Measurements from ENCODE around the gene LRP1. TPM values are rescaled to one million over a fixed set of nuclear protein-coding genes. Genes with fewer than 3 reads are reported as not detected.

The LRP1 gene
- total RNA-seq, 3 donors from 2014 or later (not counting 1 experiment from before 2014, with no cell fraction given): 6.7 to 13.1 (median 9.5) TPM

DNA sequence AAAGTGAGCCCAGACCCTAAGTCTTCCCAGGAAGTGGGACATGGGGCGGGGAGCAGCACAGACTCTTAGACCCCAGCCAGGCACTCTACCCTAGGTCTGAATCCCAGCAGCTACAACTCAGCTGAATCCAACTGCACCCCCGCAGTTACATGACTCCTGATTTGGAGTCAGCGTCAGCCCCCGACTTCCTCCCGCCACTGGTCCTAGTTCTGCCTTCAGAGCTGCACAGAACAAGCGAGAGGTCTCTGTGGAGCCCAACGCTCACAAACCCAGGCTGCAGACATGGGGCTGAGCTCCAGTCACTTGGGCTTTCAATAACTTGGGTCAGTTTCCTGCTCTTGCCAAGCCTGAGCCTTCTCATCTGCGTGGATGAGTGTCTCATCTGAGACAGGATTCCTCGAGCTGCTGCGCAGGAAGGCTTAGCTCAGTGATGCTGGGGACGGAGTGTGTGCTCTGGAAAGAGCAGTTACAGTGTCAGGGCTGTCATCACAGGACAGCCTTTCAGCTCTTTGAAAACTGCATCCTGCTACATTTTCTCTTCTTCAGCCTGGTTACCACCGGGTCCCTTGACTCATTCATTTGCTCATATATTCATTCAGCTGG lies 57.7 kb downstream of the LRP1 start:
- intact Hi-C loops (cut with micrococcal nuclease): loop anchor here (10.0 kb wide), 1 partner anchor 431 kb away; the partner anchor contains the start of gene PRIM1
- Histone ChIP-seq H3K9me3 (ENCODE audit: control insufficient read depth, insufficient read depth, low read length) (no peaks in the 10 kb centered on the region), H3K27ac (ENCODE audit: low read length) (no peak overlapping the region), H3K36me3 (ENCODE audit: control insufficient read depth, insufficient read depth, low read length) (no peaks in the 10 kb centered on the region), H3K4me1 (ENCODE audit: control insufficient read depth, insufficient read depth, low read length) (no peaks in the 10 kb centered on the region), H3K27me3 (ENCODE audit: control insufficient read depth, insufficient read depth, low read length) (no peaks in the 10 kb centered on the region), H3K4me3 (ENCODE audit: low read length) (no peak overlapping the region)
- Mint-ChIP-seq H3K27ac (no peak overlapping the region), H3K27me3 (ENCODE audit: low read depth in 2 of 2) (no peaks in the 10 kb centered on the region), H3K4me1 (peaks cover 0 to 7% of the 10 kb centered on the region in 2 donors), H3K36me3 (no peaks in the 10 kb centered on the region), H3K4me3 (no peak overlapping the region), H3K9me3 (no peaks in the 10 kb centered on the region)
- WGBS (ENCODE audit: insufficient coverage): 90% methylated on average over 12 of the region's 12 CpGs
- DNase-seq (no peak), ATAC-seq (no peak)
- TF ChIP-seq, protein P1, sequence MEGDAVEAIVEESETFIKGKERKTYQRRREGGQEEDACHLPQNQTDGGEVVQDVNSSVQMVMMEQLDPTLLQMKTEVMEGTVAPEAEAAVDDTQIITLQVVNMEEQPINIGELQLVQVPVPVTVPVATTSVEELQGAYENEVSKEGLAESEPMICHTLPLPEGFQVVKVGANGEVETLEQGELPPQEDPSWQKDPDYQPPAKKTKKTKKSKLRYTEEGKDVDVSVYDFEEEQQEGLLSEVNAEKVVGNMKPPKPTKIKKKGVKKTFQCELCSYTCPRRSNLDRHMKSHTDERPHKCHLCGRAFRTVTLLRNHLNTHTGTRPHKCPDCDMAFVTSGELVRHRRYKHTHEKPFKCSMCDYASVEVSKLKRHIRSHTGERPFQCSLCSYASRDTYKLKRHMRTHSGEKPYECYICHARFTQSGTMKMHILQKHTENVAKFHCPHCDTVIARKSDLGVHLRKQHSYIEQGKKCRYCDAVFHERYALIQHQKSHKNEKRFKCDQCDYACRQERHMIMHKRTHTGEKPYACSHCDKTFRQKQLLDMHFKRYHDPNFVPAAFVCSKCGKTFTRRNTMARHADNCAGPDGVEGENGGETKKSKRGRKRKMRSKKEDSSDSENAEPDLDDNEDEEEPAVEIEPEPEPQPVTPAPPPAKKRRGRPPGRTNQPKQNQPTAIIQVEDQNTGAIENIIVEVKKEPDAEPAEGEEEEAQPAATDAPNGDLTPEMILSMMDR (IDR thresholded peaks at IDR 0.05): no peak

DNA sequence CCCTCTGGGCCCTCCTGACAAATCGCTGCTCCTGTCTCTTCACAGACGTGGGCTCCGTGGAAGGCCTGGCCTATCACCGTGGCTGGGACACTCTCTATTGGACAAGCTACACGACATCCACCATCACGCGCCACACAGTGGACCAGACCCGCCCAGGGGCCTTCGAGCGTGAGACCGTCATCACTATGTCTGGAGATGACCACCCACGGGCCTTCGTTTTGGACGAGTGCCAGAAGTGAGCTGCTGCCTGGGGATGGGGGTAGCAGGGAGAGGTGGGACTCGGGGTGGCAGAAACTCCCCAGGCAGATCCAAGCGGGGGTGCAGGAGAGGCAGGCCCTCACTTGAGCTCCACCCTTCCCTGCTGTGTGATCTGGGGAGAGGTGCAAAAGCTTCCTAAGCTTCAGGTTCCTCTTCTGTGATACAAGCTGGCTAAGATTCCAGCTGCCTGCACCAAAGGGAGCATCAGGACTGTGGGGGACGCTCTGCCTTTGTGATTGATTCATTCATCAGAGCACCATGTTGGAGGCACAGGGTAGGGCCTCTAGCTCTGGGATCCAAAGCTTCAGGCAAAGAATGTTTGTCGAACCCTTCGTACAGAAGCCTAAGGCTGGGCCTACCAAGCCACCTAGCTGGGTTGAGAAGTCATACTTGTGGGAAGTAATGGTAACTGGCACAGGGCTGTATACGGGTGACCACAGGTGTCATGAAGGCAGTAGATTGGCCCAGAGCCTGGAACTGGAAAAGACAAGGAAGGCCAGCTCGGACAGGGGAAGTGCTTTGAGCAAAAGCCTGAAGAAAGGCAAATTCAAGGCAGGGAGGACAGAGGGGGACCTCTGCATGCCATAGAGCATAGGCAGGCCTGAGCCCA lies 59.2 kb downstream of the LRP1 start:
- H3K4me1 Mint-ChIP-seq: peaks cover 0 to 7% of the 10 kb centered on the region in 2 donors
- Histone ChIP-seq H3K27me3 (ENCODE audit: control insufficient read depth, insufficient read depth, low read length) (no peaks in the 10 kb centered on the region), H3K27ac (ENCODE audit: low read length) (no peak overlapping the region), H3K4me1 (ENCODE audit: control insufficient read depth, insufficient read depth, low read length) (no peaks in the 10 kb centered on the region), H3K9me3 (ENCODE audit: control insufficient read depth, insufficient read depth, low read length) (no peaks in the 10 kb centered on the region), H3K36me3 (ENCODE audit: control insufficient read depth, insufficient read depth, low read length) (no peaks in the 10 kb centered on the region), H3K4me3 (ENCODE audit: low read length) (no peak overlapping the region)
- H3K9me3 Mint-ChIP-seq: no peaks in the 10 kb centered on the region
- H3K27me3 Mint-ChIP-seq (ENCODE audit: low read depth in 2 of 2): no peaks in the 10 kb centered on the region
- ATAC-seq: no peak
- intact Hi-C loops (cut with micrococcal nuclease): loop anchor here (10.0 kb wide), 1 partner anchor 433 kb away; the partner anchor contains the start of gene PRIM1
- TF ChIP-seq, protein P1 (IDR thresholded peaks at IDR 0.05): no peak
- no peaks in the 10 kb centered on the region for H3K36me3 Mint-ChIP-seq
- DNase-seq: no peak
- WGBS (ENCODE audit: insufficient coverage): 85% methylated on average over 21 of the region's 21 CpGs
- H3K27ac Mint-ChIP-seq: no peak overlapping the region
- no peak overlapping the region for H3K4me3 Mint-ChIP-seq

DNA sequence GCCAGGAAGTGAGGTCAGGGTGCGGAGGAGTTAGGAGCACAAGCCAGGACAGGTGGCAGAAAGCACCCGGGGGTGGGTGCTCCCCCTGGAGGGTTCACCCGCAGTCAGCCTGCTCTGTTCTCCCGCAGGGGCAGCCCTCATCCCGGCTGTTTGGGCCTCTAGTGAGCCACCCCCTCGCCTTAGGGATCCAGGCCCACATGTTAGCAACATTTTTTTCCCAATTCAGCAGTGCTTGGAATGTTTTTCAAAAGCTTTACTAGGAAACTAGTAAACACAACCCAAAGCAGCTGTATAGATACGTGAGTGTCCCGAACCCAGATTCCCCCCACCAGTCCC lies 59.8 kb downstream of the LRP1 start:
- Mint-ChIP-seq H3K9me3 (no peaks in the 10 kb centered on the region), H3K4me3 (no peak overlapping the region), H3K4me1 (peaks cover 0 to 2% of the 10 kb centered on the region in 2 donors), H3K27me3 (ENCODE audit: low read depth in 2 of 2) (no peaks in the 10 kb centered on the region), H3K36me3 (no peaks in the 10 kb centered on the region), H3K27ac (no peak overlapping the region)
- Histone ChIP-seq H3K4me3 (ENCODE audit: low read length) (no peak overlapping the region), H3K36me3 (ENCODE audit: control insufficient read depth, insufficient read depth, low read length) (no peaks in the 10 kb centered on the region), H3K4me1 (ENCODE audit: control insufficient read depth, insufficient read depth, low read length) (no peaks in the 10 kb centered on the region), H3K27ac (ENCODE audit: low read length) (no peak overlapping the region), H3K27me3 (ENCODE audit: control insufficient read depth, insufficient read depth, low read length) (no peaks in the 10 kb centered on the region), H3K9me3 (ENCODE audit: control insufficient read depth, insufficient read depth, low read length) (no peaks in the 10 kb centered on the region)
- TF ChIP-seq, protein P1 (IDR thresholded peaks at IDR 0.05): no peak
- WGBS (ENCODE audit: insufficient coverage): 87% methylated on average over 8 of the region's 8 CpGs
- ATAC-seq (no peak), DNase-seq (no peak)
- intact Hi-C loops (cut with micrococcal nuclease): loop anchor here (10.0 kb wide), 1 partner anchor 433 kb away; the partner anchor contains the start of gene PRIM1
